Endothelial cell of umbilical vein (primary cell): ENCODE data around the gene TMC4. TPM values are rescaled to one million over a fixed set of nuclear protein-coding genes. Genes with fewer than 3 reads are reported as not detected.
"Not testable (repeated sequence)": the region's sequence is repeated elsewhere in the genome, so short reads cannot be mapped to it uniquely, and the experiment has no call there.

Source experiments
- BruUV-seq: library from RNA; stranded (reverse); fragments of 400-500 nt; replicated peaks from 2 replicates; lab custom pipeline; 2021; lab: Mats Ljungman, UMichigan
- CTCF ChIA-PET: fragments of 300-600, 350-600 bp; sonication (Branson Sonifier 250); formaldehyde crosslinking; loops from one replicate; lab custom pipeline; 2021; ENCODE audit warnings: antibody characterized with exemption, inconsistent platforms; lab: Charles Lee
- POLR2A ChIA-PET: fragments of 300-600, 350-600 bp; sonication (Branson Sonifier 250); formaldehyde crosslinking; loops from one replicate; lab custom pipeline; 2021; ENCODE audit warnings: antibody characterized with exemption, inconsistent platforms; lab: Charles Lee
- DNase-seq: peaks from one replicate; pipeline ENCODE4 v3.0.0-alpha.2; 2011; ENCODE audit warnings: low read depth, low spot score
- FAIRE-seq: peaks from 2 replicates; lab custom pipeline; 2011; peaks lifted over from hg19 to GRCh38; lab: Jason Lieb, UNC
- H2AFZ ChIP-seq: 2 replicates; pipeline ENCODE4 v1.6.0; 2012; ENCODE audit warnings: low read depth, low read length, control low read depth, inconsistent platforms
- H3K27ac ChIP-seq: 2 replicates; pipeline ENCODE4 v1.5.1; 2011; ENCODE audit warnings: low read depth, mild to moderate bottlenecking, control low read depth, low read length, moderate library complexity; ENCODE audit not compliant: insufficient read depth
- H3K27me3 ChIP-seq, 2 experiments: 2 replicates each; pipeline versions ENCODE4 v1.6.0 to v1.6.1; 2011; ENCODE audit warnings: low read length in 2 of 2, mixed read lengths in 1 of 2; ENCODE audit not compliant: control insufficient read depth in 2 of 2, insufficient read depth in 2 of 2
- H3K36me3 ChIP-seq, 2 experiments: 2 replicates in 1 of 2; 3 replicates in 1 of 2; pipeline ENCODE4 v1.5.1; 2011; ENCODE audit warnings: low read length in 2 of 2, mild to moderate bottlenecking in 1 of 2, moderate library complexity in 1 of 2; ENCODE audit not compliant: control insufficient read depth in 2 of 2, insufficient read depth in 2 of 2; ENCODE audit errors: extremely low read depth in 1 of 2
- H3K4me1 ChIP-seq: 3 replicates; pipeline ENCODE4 v1.5.1; 2011; ENCODE audit warnings: mild to moderate bottlenecking, low read length; ENCODE audit not compliant: control insufficient read depth, insufficient read depth; ENCODE audit errors: extremely low read depth
- H3K4me2 ChIP-seq: 2 replicates; pipeline ENCODE4 v1.6.1; 2011; ENCODE audit warnings: low read length, control low read depth, mixed read lengths; ENCODE audit not compliant: insufficient read depth
- H3K4me3 ChIP-seq, 3 experiments: fragments of 200-600 bp in 1 of 3; sonication (generic), shearing (Covaris generic) in 1 of 3; replicated peaks in 1 of 3; 2 replicates each; pipeline ENCODE4 v1.5.1; 2011 to 2016; ENCODE audit warnings: control low read depth in 3 of 3, low read length in 3 of 3, mild to moderate bottlenecking in 2 of 3, inconsistent platforms in 1 of 3, low read depth in 1 of 3, moderate library complexity in 1 of 3; ENCODE audit not compliant: insufficient read depth in 1 of 3
- H3K79me2 ChIP-seq: 2 replicates; pipeline ENCODE4 v1.6.0; 2012; ENCODE audit warnings: low read length, inconsistent platforms; ENCODE audit not compliant: control insufficient read depth, insufficient read depth
- H3K9ac ChIP-seq: replicated peaks from 2 replicates; pipeline ENCODE3; 2011; ENCODE audit warnings: low read length, control low read depth; ENCODE audit not compliant: insufficient read depth; ENCODE audit errors: extremely low read depth
- H3K9me1 ChIP-seq: replicated peaks from 3 replicates; pipeline ENCODE4 v1.6.0; 2011; ENCODE audit warnings: mild to moderate bottlenecking, low read length; ENCODE audit not compliant: control insufficient read depth, insufficient read depth; ENCODE audit errors: extremely low read depth
- H3K9me3 ChIP-seq: replicated peaks from 2 replicates; pipeline ENCODE4 v1.5.1; 2012; ENCODE audit warnings: low read length, inconsistent platforms; ENCODE audit not compliant: control insufficient read depth, insufficient read depth
- H4K20me1 ChIP-seq: replicated peaks from 2 replicates; pipeline ENCODE3; 2011; ENCODE audit warnings: mild to moderate bottlenecking, low read length; ENCODE audit not compliant: control insufficient read depth, insufficient read depth; ENCODE audit errors: extremely low read depth
- EZH2 ChIP-seq: IDR thresholded peaks from 2 replicates; pipeline ENCODE4 v1.6.1; 2012; ENCODE audit warnings: borderline replicate concordance, low read depth, mild to moderate bottlenecking, moderate library complexity, low read length, inconsistent platforms; ENCODE audit not compliant: severe bottlenecking
- FOS ChIP-seq: IDR thresholded peaks from 2 replicates; pipeline ENCODE4 v1.6.1; 2011; ENCODE audit warnings: mild to moderate bottlenecking, low read length, moderate library complexity, borderline replicate concordance; ENCODE audit not compliant: insufficient read depth
- JUN ChIP-seq: IDR thresholded peaks from 2 replicates; pipeline ENCODE4 v1.6.1; 2011; ENCODE audit warnings: borderline replicate concordance, low read depth; ENCODE audit not compliant: insufficient read length, insufficient read depth
- MYC ChIP-seq: IDR thresholded peaks from one replicate; pipeline ENCODE4 v1.6.1; 2011; ENCODE audit warnings: mild to moderate bottlenecking, low read depth, low read length
- POLR2A ChIP-seq: IDR thresholded peaks from 2 replicates; pipeline ENCODE4 v1.6.1; 2012; ENCODE audit warnings: low read depth, mild to moderate bottlenecking, control low read depth, low read length
- POLR2AphosphoS5 ChIP-seq: IDR thresholded peaks from 2 replicates; pipeline ENCODE4 v1.6.1; 2012; ENCODE audit warnings: low read depth, mild to moderate bottlenecking, control low read depth, low read length, moderate library complexity; ENCODE audit not compliant: insufficient read depth
- dilution Hi-C: fragments of 300-500 bp; cut with MboI; formaldehyde crosslinking; loops from one replicate; pipeline ENCODE4 v1.15.0; 2019; ENCODE audit warnings: low sequenced_read_pairs; ENCODE audit not compliant: extremely low pct_ligation_motif_present
- intact Hi-C: fragments of 100-400 bp; cut with micrococcal nuclease; formaldehyde crosslinking; loops from one replicate; pipeline ENCODE4 v1.10.0; 2022
- polyA plus RNA-seq, 4 experiments: library from polyadenylated mRNA; depleted of rRNA in 3 of 4; stranded (reverse) in 3 of 4; unstranded in 1 of 4; fragments of >200 nt; gene quantifications; 2 replicates each; pipeline versions ENCODE4 v1.2.1 to v1.2.3, GENCODE V29; 2011 to 2012; ENCODE audit warnings: missing spikeins in 1 of 4
- total RNA-seq: library from RNA; stranded (reverse); gene quantifications from 2 replicates; pipeline ENCODE4 v1.2.3, GENCODE V29; 2021
- TF ChIP-seq, protein P1 (sequence below): IDR thresholded peaks from 2 replicates; pipeline ENCODE4 v1.6.1; 2011; ENCODE audit not compliant: insufficient read depth, insufficient read length

Gene TMC4
- total and polyA plus RNA-seq, 2 donors (not counting 3 experiments of a cell fraction or from before 2014, with no cell fraction given): 0.71 to 1.7 TPM

DNA sequence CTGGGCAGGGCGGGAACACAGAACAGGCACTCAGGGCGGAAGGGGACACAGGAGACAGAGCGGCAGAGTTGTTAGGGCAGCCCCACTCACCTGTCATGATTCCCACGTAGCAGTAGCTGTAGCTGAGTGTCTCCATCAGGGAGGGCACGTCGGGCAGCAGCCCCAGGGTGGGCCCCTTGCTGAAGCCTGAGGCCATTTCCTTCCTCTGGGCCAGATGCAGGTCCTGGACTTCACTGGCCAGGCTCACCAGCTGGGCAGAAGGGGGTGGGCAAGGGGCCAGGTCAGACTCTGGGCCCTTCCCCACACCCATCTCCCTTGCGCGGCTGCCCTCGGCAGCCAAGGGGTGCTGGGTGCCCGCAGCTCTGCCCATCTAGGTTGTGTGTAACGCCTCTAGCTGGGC, 10.5 kb upstream of the TMC4 start:
- no peak overlapping the region for H3K4me3 ChIP-seq
- CTCF ChIA-PET: interaction anchor here (1.2 to 1.3 kb wide), 2 partner anchors 15 to 24 kb away, joined by 4 read pairs; partner anchors contain the start of gene LENG1
- peaks cover 11 to 38% of the 10 kb centered on the region in 2 experiments for H3K36me3 ChIP-seq
- H3K27me3 ChIP-seq: no peaks in the 10 kb centered on the region
- no peak for TF ChIP-seq MYC
- TF ChIP-seq EZH2: no peak
- TF ChIP-seq FOS: no peak
- no peak for TF ChIP-seq POLR2A
- TF ChIP-seq POLR2AphosphoS5: no peak
- TF ChIP-seq, protein P1, sequence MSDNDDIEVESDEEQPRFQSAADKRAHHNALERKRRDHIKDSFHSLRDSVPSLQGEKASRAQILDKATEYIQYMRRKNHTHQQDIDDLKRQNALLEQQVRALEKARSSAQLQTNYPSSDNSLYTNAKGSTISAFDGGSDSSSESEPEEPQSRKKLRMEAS: no peak
- TF ChIP-seq JUN: no peak
- H4K20me1 ChIP-seq: no peaks in the 10 kb centered on the region
- POLR2A ChIA-PET: no interaction called here
- H3K9me3 ChIP-seq: no peaks in the 10 kb centered on the region
- no peak overlapping the region for H3K27ac ChIP-seq
- no peaks in the 10 kb centered on the region for H3K9me1 ChIP-seq
- no peak overlapping the region for H3K9ac ChIP-seq
- peak; percentile 26 for DNase-seq
- H3K79me2 ChIP-seq: peaks cover 24% of the 10 kb centered on the region
- intact Hi-C loops: no loop called here
- no peak overlapping the region for H2AFZ ChIP-seq
- no TSS peak for BruUV-seq
- dilution Hi-C loops: no loop called here
- H3K4me2 ChIP-seq: no peak overlapping the region
- FAIRE-seq: no peak
- H3K4me1 ChIP-seq: peaks cover 9% of the 10 kb centered on the region

GRCh38 chr19:54181894-54182293, 8.9 kb upstream of the TMC4 start:
- BruUV-seq, dilution Hi-C loops, POLR2A ChIA-PET: not testable (repeated sequence)

More at GRCh38 chr19:54181894-54182293, 8.9 kb upstream of the TMC4 start:
- H3K9me1 ChIP-seq, intact Hi-C loops, H3K9ac ChIP-seq, H3K4me2 ChIP-seq, FAIRE-seq, H3K27ac ChIP-seq, H2AFZ ChIP-seq, H3K4me3 ChIP-seq, H3K4me1 ChIP-seq, H4K20me1 ChIP-seq, H3K9me3 ChIP-seq, H3K27me3 ChIP-seq, DNase-seq: not testable (repeated sequence)
- Histone ChIP-seq H3K79me2 (peaks cover 12% of the 10 kb centered on the region), H3K36me3 (peaks cover 6 to 41% of the 10 kb centered on the region in 2 experiments)
- CTCF ChIA-PET: interaction anchor here (1.1 to 2.2 kb wide), 2 partner anchors 11 to 13 kb away, joined by 3 to 5 read pairs; no protein-coding TSS in a partner anchor
